SW 1271 (cell line): ENCODE measurements around the gene DCDC2.
"Not testable (repeated sequence)": the region's sequence is repeated elsewhere in the genome, so short reads cannot be mapped to it uniquely, and the experiment has no call there.

Experiments used
- DNase-seq, 2 experiments: peaks; one replicate each; lab custom pipeline; 2025; lab: John Stamatoyannopoulos, UW

The DCDC2 gene

GRCh38 chr6:24258214-24258613 lies 99.6 kb downstream of the DCDC2 start:
- DNase-seq: not testable (repeated sequence)

GRCh38 chr6:24257282-24257681 lies 100.6 kb downstream of the DCDC2 start:
- DNase-seq: no peak

GRCh38 chr6:24255676-24256075 lies 102.2 kb downstream of the DCDC2 start:
- no peak for DNase-seq

- no peak for DNase-seq
These were observed 104.5 kb downstream of the DCDC2 start for GRCh38 chr6:24253360-24253759.

- DNase-seq: no peak
These were observed 105.6 kb downstream of the DCDC2 start for GRCh38 chr6:24252280-24252679.

GRCh38 chr6:24251339-24251738 lies 106.5 kb downstream of the DCDC2 start:
- no peak for DNase-seq

GRCh38 chr6:24249926-24250325 lies 107.9 kb downstream of the DCDC2 start:
- DNase-seq: no peak

GRCh38 chr6:24245275-24245674 lies 112.6 kb downstream of the DCDC2 start:
- DNase-seq: no peak

GRCh38 chr6:24242924-24243323 lies 114.9 kb downstream of the DCDC2 start:
- no peak for DNase-seq

GRCh38 chr6:24241779-24242178 lies 116.1 kb downstream of the DCDC2 start:
- not testable (repeated sequence) for DNase-seq

GRCh38 chr6:24240943-24241342 lies 116.9 kb downstream of the DCDC2 start:
- no peak for DNase-seq

- DNase-seq: no peak
These were observed 117.4 kb downstream of the DCDC2 start for GRCh38 chr6:24240380-24240928.

- DNase-seq: no peak
These were observed 119.2 kb downstream of the DCDC2 start for GRCh38 chr6:24238700-24239099.

- DNase-seq: not testable (repeated sequence)
These were observed 121.1 kb downstream of the DCDC2 start for GRCh38 chr6:24236779-24237178.

GRCh38 chr6:24233813-24234442 lies 123.9 kb downstream of the DCDC2 start:
- DNase-seq: no peak

- DNase-seq: no peak
These were observed 126.4 kb downstream of the DCDC2 start for GRCh38 chr6:24231438-24231977.

- no peak for DNase-seq
These were observed 128.0 kb downstream of the DCDC2 start for GRCh38 chr6:24229696-24230405.

GRCh38 chr6:24228681-24229255 lies 129.1 kb downstream of the DCDC2 start:
- no peak for DNase-seq

- DNase-seq: no peak
These were observed 129.7 kb downstream of the DCDC2 start for GRCh38 chr6:24228123-24228522.

- no peak for DNase-seq
These were observed 130.3 kb downstream of the DCDC2 start for GRCh38 chr6:24227556-24227955.

- no peak for DNase-seq
These were observed 131.3 kb downstream of the DCDC2 start for GRCh38 chr6:24226541-24226940.

GRCh38 chr6:24225838-24226237 lies 132.0 kb downstream of the DCDC2 start:
- DNase-seq: no peak
